Stimulated activated CD4-positive, alpha-beta T cell treated with anti-CD3 and anti-CD28 coated beads, Interleukin-1b, Interleukin-23, amount 100 ng/mL, for 1 hour (primary cell): ENCODE measurements around the gene CCL1.

Experiments
- DNase-seq, 2 donors: peaks; one replicate each; pipeline ENCODE4 v3.0.0-alpha.2; 2020; ENCODE audit warnings: low read depth in 2 of 2

CCL1 gene, protein sequence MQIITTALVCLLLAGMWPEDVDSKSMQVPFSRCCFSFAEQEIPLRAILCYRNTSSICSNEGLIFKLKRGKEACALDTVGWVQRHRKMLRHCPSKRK

DNA sequence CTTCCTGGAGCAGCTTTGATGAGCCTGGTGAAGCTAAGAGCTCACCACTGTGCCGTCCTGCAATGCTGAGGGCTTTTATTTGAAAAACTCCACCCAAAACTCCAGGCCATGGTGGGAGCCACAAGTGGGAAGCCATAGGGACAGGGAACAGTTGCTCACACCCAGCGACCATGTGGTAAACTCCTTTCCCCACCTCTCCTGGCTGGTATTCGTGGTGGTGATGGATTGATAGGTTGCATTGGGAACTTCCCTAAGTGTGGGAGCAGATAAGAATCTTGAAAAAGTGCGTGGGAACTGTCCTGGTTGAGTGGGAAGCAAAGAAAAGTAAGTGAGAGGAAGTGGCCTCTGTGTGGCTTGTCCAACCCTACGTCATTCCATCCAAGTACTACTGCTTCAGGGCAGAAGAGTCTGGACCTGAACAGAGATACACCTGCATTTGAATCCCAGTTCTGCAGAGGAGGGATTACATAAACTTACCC is at the start of gene CCL1:
Gene CCL1 (minus strand): TSS at position 51 of the 479 bp plus-strand sequence. CDS start 72 bp downstream, outside the sequence.
- no peak for DNase-seq

DNA sequence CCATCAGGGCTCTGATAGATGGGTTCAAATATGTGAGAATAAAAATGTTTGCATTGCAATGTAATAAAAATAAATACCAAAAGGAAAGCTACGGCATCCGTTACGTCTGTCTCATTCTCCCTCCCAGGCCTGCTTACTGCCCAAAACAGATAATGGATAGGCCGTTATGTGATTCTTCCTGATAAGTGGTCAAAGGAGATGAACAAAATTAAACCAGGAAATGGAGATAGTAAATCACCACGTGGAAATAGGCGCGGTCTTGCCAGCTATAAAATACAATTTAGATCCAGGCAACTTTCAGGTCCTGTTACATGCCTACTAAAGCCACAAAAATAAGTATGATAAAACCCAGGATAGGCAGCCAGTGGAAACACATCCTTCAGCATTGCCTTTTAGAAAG is 49.5 kb upstream of the CCL1 start:
- no peak for DNase-seq

DNA sequence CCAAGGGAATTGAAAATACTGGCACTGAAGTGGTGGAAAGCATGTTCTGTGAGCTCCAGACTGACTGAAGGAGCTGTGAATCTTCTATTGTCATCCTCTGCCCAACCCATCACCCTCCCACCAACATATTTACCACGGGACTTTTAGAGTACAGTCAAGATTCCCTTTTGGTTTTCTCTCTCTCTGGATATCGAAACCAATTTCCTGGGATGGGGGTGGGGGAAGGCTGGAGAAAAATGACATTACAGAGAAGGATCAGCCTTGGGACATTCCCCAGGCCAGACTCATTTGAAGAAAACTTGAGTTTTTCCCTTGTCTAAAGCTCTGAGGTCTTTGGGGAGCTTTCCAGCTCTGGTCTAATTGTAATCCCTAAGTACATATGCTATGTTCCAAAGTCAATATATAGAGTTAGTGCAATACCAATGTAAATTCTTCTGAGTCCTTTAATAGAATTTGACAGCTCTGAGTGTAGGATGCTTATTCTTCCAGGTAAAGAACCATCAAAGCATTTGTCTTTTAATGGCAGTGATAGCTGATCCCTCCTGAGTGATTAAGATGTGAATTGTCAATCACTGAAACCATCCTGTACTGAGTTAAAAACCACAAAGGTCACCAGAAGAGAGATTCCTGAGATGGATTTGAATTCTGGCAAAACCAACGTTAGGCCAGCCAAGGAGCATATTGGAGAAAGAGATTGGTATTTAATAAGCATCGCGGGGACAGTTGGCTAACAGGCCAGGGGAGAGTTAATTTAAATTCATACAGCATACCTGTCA is 48.8 kb upstream of the CCL1 start:
- no peak for DNase-seq

DNA sequence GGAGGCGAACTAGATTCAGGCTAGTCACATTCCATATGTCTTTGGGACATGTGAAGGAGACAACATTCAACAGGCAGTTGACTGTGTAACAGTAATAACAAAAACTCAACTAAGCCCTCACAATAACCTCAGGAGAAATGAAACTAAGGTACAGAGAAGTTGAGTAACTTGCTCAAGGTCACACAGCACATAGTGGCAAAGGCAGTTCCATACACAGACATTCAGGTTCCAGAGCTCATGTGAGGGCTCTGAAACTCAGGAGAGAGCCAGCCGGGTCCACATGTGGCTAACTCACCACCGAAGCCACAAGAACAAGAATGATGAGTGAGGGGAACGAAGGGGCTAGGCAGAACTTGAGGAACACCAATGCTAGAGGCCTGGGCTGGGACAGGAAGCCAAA is 46.3 kb upstream of the CCL1 start:
- DNase-seq: no peak

DNA sequence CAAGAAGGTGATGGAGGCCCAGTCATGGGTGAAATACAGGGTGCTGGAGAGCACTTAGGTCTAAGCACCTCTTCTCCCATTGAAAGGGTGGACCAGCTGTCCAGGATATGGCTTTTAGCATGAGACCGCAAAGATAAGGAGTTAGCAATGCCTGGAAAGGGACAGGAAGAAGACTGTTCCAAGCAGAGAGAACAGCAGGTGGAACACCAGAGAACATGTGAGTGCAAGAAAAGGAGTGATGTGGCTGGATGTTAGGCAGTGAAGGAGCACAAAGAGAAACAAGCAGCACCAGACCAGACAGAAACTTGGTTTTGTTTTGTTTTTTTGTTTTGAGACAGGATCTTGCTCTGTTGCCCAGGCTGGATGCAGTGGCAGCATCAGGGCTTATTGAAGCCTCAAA is 45.4 kb upstream of the CCL1 start:
- DNase-seq: no peak

DNA sequence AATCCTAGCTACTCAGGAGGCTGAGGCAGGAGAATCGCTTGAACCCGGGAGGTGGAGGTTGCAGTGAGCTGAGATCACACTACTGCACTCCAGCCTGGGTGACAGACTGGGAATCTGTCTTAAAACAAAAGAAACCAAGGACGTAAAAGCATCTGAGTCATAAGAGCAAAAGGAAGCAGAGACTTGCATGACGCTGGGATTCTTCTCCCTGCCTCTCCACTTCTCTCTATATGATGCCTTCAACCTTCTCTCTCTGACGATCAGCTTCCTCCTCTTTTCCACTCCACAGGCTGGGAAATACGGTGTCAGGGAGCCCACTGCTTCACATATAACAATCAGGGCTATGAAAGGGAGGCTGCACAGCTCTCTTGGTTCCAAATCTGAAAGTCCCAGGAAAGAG is 43.2 kb upstream of the CCL1 start:
- DNase-seq: no peak

DNA sequence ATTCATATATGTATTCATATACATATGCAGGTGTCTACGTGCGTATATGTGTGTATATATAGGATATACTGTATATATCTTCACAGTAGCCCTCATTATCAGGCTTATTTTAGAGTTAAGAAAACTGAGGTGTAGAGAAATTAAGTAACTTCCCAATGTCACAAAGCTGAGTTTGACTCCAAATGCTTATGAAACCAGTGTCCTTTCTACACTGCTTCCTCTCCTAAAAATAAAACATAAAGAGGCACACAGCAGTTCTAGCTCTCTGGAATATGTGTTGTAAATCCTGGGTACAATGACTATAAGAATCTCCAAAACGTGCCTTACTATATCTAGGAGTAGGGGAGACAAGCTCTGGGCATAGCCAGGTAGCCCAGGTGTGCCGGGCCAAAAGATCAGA is 40.0 kb upstream of the CCL1 start:
- DNase-seq: no peak

DNA sequence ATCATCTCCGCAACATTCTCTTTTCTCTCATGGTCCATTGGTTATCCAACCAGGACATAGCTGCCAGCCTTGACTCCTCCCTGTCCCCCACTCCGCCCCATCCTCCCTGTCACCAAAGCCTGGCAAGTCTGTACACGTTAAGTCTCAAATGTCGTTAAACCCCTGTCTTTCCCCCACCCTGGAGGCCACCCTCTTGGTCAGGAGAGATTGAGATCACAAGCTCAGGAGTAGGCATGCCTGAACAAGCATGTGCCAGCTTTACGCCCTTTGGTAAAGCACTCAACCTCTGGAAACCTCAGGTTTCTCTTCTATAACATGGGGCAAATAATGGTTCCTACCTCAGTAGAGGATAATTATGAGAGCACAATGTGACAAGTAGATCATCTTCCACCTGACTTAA is 38.1 kb upstream of the CCL1 start:
- no peak for DNase-seq

DNA sequence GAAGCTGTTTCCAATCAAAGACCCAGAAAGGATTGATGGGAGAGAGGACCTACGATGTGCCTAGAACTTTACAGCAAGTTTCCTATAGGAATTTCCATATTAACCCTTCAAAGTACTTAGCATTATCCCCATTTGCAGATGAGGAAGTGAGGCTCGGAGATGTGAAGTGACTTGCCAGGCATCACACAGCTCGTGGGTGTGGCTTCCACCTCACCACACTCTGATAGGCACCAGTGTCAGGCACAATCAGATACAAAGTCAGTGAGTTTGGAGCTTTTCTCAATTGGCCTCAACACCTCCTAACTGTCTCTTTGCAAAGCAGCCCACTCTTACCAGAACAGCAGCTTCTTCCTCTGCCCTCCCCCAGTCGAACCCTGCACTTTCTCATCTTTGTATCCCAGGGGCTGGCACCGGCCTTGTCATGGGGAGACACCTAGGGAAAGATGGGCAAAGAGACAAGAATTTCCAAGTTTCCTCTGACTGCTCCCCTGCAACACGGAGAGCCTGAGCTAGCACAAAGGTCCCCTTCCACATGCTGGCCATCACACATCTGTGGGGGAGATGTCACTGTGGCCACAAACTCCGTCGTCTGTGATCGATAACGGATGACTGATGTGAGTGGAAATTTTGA is 37.4 kb upstream of the CCL1 start:
- DNase-seq: no peak

DNA sequence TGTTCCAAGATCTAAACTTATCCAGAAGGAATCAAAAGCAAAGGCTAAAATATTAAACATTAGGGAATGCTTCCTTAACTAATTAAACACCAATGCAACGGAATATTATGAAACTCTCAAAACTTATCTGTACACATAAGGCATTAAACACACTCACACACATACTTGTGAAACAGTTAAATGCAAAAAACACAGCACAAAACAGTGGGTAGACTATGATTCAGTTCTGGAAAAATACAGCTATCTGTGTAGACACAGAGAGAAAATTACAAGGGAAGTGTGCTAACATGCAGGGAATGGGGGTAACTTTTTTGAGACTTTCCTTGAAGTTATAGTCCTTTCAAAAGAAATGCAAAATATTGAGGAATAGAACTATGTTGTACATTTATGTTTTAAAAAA is 36.7 kb upstream of the CCL1 start:
- no peak for DNase-seq

DNA sequence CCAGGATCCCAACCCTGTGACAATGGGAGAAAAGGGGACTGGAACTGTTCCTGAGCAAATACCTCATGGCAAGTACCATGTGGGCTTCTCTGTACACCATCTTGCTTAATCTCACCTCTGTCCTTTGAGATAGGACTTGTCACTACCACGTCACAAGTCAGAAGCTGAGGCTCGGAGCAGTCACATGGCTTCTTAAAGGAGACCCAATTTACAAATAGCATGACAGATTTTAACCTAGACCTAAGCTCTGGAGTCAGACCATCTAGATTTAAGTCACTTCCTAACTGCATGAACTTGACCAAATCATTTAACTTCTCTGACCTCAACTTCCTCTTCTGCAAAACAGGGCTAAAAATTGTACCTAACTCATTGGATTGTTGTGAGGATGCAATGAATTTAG is 36.0 kb upstream of the CCL1 start:
- no peak for DNase-seq

DNA sequence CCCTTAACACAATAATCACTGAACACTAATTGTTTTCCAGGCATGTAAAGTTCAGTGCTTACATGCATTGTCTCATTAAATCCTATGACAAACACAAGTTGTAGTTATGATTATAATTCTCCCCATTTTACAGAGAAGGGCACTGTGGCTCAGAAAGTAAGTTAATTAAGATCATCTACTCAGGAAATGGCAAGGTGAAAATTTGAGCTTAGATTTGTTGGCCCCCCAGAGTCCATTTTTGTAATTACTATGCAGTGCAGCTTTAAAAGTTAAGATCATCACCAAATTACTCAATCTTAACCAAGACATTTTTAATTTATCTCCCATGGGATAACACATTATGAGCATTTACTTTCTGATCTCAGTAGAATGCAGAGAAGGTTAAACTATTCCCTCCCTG is 34.2 kb upstream of the CCL1 start:
- no peak for DNase-seq

DNA sequence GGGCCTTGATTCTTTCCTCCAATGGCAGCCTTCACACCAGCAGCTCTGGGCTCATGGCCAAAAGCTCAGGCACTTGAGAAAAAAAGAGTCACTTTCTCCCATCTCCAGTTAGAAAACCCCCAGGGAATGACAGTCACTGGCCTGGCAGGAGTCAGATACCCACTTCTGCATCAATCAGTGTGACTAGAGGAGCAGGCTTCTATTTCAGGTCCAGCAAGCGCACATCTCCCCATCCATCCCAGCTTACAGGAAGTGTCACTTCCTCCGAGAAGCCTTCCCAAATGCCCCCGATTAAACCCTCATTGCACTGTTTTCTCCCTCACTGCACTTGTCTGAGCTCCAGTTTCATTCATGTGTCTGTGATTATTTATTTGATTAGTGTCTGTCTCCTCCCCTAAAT is 30.4 kb upstream of the CCL1 start:
- no peak for DNase-seq

DNA sequence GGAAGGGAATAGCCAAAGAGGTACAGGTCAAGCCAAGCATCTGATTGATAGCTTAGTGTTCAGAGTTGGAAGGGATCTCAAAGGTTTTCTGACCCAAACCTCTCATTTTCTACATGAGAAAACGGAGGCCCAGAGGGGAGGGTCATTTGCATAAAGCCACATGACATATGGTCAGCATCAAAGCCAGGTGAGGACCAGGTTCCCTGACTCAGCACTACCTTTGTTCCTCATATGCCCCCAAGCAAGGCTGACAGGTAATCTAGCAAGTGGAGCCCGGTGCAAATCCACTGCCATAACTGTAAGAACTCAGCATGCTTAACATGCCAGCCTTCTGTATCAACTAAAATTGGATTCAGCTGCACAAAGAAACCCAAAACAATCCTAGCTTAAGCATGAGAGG is 28.2 kb upstream of the CCL1 start:
- DNase-seq: no peak

DNA sequence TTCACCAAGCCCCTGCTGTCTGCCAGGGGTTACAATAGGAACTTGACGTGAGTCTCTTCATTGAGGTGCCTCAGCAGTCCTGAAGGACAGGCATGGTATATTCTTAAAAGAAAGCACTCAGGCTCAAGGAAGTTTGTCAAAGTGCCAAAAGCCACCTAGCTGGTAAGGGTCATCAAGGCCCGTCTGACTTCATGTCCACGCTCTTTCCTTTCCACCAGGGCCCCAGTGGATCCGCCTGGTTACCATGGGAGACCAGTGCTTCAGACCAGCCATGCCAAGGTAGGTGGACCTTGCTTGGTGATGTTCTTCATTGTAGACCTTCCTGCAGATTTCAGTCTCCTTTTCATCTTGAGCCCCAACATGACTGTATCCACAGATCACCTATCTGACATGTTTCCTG is 27.6 kb upstream of the CCL1 start:
- no peak for DNase-seq

DNA sequence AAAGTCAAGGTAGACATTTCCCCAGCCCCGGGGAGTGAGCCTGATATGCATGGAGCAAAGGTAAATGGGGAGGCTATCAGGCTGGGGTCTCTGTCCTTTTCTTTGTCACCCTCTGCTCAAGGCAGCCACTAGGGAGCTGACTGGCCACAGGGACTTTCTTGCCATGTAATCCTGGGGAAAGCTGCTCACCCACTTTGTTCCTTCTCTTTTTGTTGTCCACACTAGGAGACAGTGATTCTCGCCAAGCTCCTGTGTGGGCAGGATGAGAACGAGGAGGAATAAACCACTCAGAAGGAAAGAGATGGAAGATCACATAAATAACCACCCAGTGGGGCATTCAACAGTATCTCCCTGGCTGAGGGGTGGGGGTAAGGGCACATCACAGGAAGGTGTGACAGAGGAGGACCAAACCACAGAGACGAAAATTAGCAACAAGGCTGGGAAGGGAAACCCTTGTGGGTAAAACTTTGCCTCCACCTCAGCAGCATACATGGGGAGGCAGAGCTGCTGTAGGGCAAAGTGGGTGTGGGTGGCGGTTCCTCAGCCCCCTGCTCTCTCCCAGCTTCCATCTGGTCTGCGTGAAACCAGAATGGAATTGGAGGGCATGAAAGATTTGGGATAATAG is 26.2 kb upstream of the CCL1 start:
- no peak for DNase-seq

DNA sequence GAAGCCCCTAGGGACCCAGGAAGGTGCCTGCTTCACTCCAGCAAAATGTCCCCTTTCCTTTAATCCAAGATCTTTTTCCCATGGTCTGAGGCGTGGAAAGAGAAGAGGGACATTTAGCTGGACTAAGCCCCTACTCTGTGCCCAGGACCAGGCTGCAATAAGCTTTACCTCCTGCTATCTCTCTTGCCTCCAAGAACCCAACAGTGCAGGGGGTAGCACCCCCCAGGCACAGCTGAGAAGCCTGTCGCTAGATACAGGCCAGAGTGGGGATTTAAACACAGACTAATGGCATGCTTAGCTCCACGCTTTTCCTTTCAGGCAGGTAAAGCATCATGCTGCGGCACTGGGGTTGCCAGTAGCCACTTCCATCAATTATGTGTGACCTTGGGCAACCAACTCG is 24.5 kb upstream of the CCL1 start:
- DNase-seq: no peak

DNA sequence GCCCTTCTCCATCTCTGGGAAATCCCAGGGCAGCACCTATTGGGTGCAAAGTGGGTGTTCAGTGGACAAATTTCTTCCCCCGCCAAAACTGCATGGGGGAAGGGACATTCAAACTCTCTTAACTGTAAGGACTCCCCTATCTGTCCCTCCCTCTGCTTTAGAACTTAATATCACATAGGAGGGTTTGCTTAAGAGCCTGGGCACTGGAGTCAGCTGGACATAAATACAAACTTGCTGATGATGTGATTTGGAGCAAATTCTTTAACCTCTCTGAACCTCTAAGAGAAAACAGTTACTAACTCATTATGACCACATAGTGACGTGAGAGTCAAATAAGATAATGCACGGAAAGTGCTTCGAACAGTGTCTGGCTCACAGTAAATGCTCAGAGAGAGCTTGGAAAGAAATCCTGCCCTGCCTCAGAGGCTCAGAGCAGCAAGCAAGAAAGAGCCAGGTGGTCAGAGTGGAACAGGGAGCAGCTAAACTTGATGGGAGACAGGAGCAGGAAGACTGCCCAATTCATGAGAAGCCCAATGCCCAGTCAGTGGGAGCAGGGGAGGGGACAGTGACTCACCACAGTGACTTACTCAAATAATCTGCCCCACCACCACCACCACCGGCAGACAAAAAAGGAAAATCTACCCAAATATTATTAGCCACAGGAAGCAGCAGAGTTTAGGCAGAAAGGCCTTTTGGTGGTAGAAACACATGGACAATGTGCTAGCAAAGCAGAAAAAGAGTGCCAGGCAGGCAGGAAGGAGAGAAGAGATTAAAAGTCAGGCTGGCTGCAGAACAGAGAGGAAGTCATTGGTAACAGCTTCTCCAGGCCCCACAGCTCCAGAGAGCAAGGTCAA is 23.9 kb upstream of the CCL1 start:
- no peak for DNase-seq

DNA sequence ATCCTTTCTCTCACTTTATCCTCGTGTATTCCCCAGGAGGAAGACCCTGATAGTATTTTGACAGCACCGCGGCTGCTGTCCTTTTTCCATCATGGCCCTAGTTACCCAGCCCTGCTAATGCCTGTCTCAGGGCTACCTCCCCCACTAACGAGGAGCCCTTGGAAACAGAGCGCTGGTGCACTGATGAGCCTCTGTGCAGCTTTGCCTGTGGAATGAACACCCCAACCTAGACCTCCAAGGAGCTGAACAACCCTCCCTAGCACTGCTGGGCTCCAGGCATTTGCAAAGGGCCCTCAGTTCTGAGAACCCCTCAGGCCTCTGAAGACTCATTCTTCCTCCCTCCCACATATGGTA is 23.3 kb upstream of the CCL1 start:
- no peak for DNase-seq

DNA sequence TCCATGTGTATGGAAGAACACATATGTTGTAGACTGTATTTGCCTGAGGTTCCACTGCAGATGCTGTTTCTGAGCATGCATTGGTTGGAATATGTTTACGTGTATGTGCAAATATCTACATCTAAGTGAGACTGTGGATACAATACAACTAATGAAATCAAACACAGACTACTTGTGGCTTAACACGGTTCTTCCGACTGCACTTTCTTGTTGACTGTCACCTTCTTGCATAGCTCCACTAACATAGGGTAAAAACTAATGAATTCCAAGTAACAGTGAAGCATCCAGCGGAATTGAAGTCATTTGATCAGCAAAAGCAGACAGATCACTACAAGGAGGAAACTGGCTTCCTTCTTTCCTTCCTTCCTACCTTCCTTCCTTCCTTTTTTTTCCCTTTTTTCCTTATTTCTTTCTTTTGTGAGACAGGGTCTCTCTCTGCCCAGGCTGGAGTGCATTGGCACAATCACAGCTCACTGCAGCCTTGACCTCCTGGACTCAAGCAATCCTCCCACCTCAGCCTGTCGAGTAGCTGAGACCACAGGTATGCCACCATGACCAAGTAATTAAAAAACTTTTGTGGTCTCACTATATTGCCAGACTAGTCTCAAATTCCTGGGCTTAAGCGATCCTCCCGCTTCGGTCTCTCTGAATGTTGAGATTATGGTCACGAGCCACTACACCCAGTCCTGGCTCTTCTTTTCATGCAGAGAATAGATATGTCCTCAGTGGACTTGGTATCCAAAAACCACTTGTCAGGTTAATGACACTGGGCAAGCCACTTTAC is 22.0 kb upstream of the CCL1 start:
- DNase-seq: no peak

DNA sequence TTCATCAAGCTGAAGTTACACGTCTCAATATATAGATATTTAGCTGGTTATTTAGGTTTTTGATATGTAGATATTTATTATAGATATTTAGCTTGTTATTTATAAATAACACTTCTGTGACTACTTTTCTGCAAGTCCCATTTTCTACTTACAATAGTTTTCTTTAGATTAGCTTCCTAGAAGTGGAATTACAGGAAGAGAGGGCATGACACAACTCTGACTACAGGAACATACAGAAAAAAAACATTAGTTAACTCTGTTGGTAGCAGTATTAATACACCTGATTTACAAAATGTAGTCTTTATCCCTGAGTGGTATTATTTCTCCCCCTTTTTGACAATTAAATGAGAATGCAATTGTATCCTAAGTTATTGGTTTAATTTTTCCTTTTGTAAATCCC is 21.2 kb upstream of the CCL1 start:
- DNase-seq: no peak
